ENCODE data around the gene CARD10. TPM values are rescaled to one million over a fixed set of nuclear protein-coding genes. Genes with fewer than 3 reads are reported as not detected.

The CARD10 gene
- total and polyA plus RNA-seq, 2 of the 13 experiments (the other 11 are each of a cell fraction or from before 2014, with no cell fraction given), result 35.2 to 55.8 TPM

DNA sequence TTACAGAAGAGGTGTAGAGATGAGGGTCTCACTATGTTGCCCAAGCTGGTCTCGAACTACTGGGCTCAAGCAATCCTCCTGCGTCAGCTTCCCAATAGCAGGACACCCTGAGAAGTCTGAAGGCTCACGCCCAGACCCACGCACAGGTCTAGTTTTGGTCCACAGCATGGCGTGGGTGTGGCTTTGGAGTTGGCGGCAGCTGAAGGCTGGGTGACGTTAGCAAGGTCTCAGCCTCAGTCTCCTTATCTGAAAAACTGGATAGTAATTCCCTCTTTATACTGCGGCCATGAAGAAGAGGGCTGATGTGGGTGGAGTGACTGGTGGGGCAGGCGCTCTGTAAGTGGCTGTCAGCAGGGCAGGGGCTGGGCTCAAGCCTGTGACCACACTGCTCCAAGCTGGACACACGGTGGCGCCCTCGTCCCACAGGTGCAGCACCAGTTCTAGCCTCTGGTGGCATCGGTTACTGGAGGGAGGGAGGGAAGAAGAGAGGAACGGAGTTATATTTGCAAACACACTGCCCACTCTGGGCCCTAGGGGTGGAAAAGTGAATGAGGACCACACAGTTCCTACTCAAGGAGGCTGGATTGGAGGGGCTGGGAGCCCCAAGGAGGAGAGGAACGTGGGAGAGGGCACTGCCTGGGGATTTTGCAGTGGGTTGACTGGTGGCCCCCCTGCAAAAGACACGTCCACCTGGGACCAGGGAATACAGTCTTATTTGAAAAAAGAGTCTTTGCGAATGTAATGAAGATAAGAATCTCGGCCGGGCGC, 19.6 kb upstream of the CARD10 start (continued):
- no peak for TF ChIP-seq ZBED4 (CRISPR knock-in tag; IDR thresholded peaks at IDR 0.05; ENCODE audit: borderline replicate concordance)
- no peak for TF ChIP-seq ZNF737 (CRISPR knock-in tag; IDR thresholded peaks at IDR 0.05; ENCODE audit: borderline replicate concordance)
- peak; percentile 31; the same call in 1 of the 2 replicates for TF ChIP-seq RXRA (CRISPR knock-in tag; IDR thresholded peaks at IDR 0.05)
- TF ChIP-seq KLF9 (CRISPR knock-in tag; IDR thresholded peaks at IDR 0.05; ENCODE audit: low read depth), result no peak
- TF ChIP-seq NCOR1 (IDR thresholded peaks at IDR 0.05; ENCODE audit: borderline replicate concordance, low read length), result no peak
- TF ChIP-seq ONECUT2 (CRISPR knock-in tag; IDR thresholded peaks at IDR 0.05), result no peak
- peak; percentile 62; the same call in 1 of the 2 replicates for TF ChIP-seq MIXL1 (CRISPR knock-in tag; IDR thresholded peaks at IDR 0.05)
- TF ChIP-seq ZNF646 (CRISPR knock-in tag; IDR thresholded peaks at IDR 0.05), result no peak
- TF ChIP-seq ZNF556 (CRISPR knock-in tag; IDR thresholded peaks at IDR 0.05; ENCODE audit: borderline replicate concordance), result peak; percentile 84
- TF ChIP-seq HDAC1 (CRISPR knock-in tag; IDR thresholded peaks at IDR 0.05), result no peak
- 0 out of 2 replicates have a peak, but pooled peaks have one; percentile 29 for TF ChIP-seq ZHX2 (IDR thresholded peaks at IDR 0.05; ENCODE audit: low read depth)
- no peak for TF ChIP-seq ZHX2 (CRISPR knock-in tag; IDR thresholded peaks at IDR 0.05; ENCODE audit: borderline replicate concordance)

Data from HepG2 (cell line).